Stimulated activated CD4-positive, alpha-beta T cell treated with anti-CD3 and anti-CD28 coated beads, Interleukin-1b, Interleukin-23, amount 100 ng/mL, for 48 hours (primary cell): Measurements from ENCODE around the gene VTA1.
"Not testable (repeated sequence)": the region's sequence is repeated elsewhere in the genome, so short reads cannot be mapped to it uniquely, and the experiment has no call there.

Source experiments
- DNase-seq: peaks from one replicate; pipeline ENCODE4 v3.0.0-alpha.2; 2020

Gene VTA1

GRCh38 chr6:142146828-142147662, at the start of gene VTA1, which contains the start of gene NMBR:
Gene VTA1, plus strand, starts transcription at chr6:142147263. Its CDS starts 25 bp downstream, at chr6:142147288.
Gene NMBR, minus strand, starts transcription at chr6:142147122. Its CDS starts 58,464 bp downstream, at chr6:142088658.
- DNase-seq = peak; percentile 97

GRCh38 chr6:142104820-142105219, 42.2 kb upstream of the VTA1 start:
- DNase-seq = not testable (repeated sequence)

GRCh38 chr6:142110820-142111219, 36.2 kb upstream of the VTA1 start:
- DNase-seq = not testable (repeated sequence)

- DNase-seq = peak; percentile 58
Measured at GRCh38 chr6:142112451-142113061, 34.5 kb upstream of the VTA1 start.

GRCh38 chr6:142117366-142117765, 29.7 kb upstream of the VTA1 start:
- no peak for DNase-seq

- no peak for DNase-seq
Measured at GRCh38 chr6:142118328-142118727, 28.7 kb upstream of the VTA1 start.

- DNase-seq = no peak
Measured at GRCh38 chr6:142118925-142119324, 28.1 kb upstream of the VTA1 start.

GRCh38 chr6:142121342-142121741, 25.7 kb upstream of the VTA1 start:
- no peak for DNase-seq

GRCh38 chr6:142130814-142131213, 16.2 kb upstream of the VTA1 start:
- no peak for DNase-seq

- no peak for DNase-seq
Measured at GRCh38 chr6:142132625-142133024, 14.4 kb upstream of the VTA1 start, which contains the start of gene GJE1. Gene GJE1, plus strand, starts transcription at chr6:142132925. Its CDS starts 234 bp downstream, at chr6:142133159.

- DNase-seq = no peak
Measured at GRCh38 chr6:142138876-142139275, 8.2 kb upstream of the VTA1 start.

GRCh38 chr6:142141531-142141930, 5.5 kb upstream of the VTA1 start:
- DNase-seq = not testable (repeated sequence)

GRCh38 chr6:142152746-142153145, 5.7 kb downstream of the VTA1 start:
- DNase-seq = no peak

GRCh38 chr6:142153196-142153595, 6.1 kb downstream of the VTA1 start:
- DNase-seq = no peak

GRCh38 chr6:142154336-142154735, 7.3 kb downstream of the VTA1 start:
- no peak for DNase-seq

GRCh38 chr6:142155091-142155490, 8.0 kb downstream of the VTA1 start:
- no peak for DNase-seq

GRCh38 chr6:142155895-142156757, 9.1 kb downstream of the VTA1 start:
- no peak for DNase-seq

GRCh38 chr6:142156758-142157068, 9.7 kb downstream of the VTA1 start:
- not testable (repeated sequence) for DNase-seq

- DNase-seq = no peak
Measured at GRCh38 chr6:142162780-142163179, 15.7 kb downstream of the VTA1 start.

GRCh38 chr6:142165227-142165626, 18.2 kb downstream of the VTA1 start:
- DNase-seq = no peak

- DNase-seq = no peak
Measured at GRCh38 chr6:142167071-142167470, 20.0 kb downstream of the VTA1 start.

GRCh38 chr6:142167486-142167885, 20.4 kb downstream of the VTA1 start:
- no peak for DNase-seq

- DNase-seq = no peak
Measured at GRCh38 chr6:142171351-142171750, 24.3 kb downstream of the VTA1 start.
